Activated naive CD4-positive, alpha-beta T cell treated with anti-CD3 and anti-CD28 coated beads, Interleukin-2, amount 10 ng/mL, durations not matched to agents 5 hours and 36 hours (primary cell): ENCODE results near the gene MAP2K5. TPM values are rescaled to one million over a fixed set of nuclear protein-coding genes. Genes with fewer than 3 reads are reported as not detected.

Source experiments
- total RNA-seq, 2 experiments: library from RNA; stranded (reverse); gene quantifications; one replicate each; pipeline ENCODE4 v1.2.3, GENCODE V29; 2021

MAP2K5 gene
- 10 to 100 TPM; 19.0 to 20.8 TPM for total RNA-seq

GRCh38 chr15:67542420-67543347, at the start of gene MAP2K5:
Gene MAP2K5, plus strand, starts transcription at chr15:67542703. Its CDS starts 633 bp downstream, at chr15:67543336.

DNA sequence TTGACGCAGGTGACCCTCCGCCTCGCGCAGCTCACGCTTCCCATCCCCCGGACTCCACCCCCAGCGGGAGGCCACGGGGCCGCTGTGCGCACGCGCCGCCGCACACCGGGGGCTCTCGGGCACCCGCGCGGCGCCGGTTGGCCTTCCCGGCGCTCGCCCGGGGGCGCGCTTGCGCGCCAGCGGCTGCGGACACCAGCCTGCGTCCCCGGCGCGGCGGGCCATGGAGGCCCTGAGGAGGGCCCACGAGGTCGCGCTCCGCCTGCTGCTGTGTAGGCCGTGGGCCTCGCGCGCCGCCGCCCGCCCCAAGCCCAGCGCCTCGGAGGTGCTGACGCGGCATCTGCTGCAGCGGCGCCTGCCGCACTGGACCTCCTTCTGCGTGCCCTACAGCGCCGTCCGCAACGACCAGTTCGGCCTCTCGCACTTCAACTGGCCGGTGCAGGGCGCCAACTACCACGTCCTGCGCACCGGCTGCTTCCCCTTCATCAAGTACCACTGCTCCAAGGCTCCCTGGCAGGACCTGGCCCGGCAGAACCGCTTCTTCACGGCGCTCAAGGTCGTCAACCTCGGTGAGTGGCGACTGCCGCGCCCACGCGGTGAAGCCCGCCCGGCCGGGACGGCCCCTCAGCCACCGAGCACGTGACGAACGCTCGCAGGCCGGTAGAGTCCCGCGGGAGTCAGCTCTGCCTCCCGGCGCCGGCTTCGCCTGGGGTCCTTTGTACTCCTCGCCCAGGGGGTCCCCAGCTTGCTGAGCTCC, 21.3 kb upstream of the MAP2K5 start, which contains the start of gene C15orf61:
Gene C15orf61 (plus strand): TSS at position 103 of the 754 bp plus-strand sequence. CDS start 118 bp downstream, at position 221.

GRCh38 chr15:67824976-67825880, 282.7 kb downstream of the MAP2K5 start, which contains the start of gene SKOR1:
Gene SKOR1, plus strand, starts transcription at chr15:67825509. Its CDS starts 94 bp downstream, at chr15:67825603.

DNA sequence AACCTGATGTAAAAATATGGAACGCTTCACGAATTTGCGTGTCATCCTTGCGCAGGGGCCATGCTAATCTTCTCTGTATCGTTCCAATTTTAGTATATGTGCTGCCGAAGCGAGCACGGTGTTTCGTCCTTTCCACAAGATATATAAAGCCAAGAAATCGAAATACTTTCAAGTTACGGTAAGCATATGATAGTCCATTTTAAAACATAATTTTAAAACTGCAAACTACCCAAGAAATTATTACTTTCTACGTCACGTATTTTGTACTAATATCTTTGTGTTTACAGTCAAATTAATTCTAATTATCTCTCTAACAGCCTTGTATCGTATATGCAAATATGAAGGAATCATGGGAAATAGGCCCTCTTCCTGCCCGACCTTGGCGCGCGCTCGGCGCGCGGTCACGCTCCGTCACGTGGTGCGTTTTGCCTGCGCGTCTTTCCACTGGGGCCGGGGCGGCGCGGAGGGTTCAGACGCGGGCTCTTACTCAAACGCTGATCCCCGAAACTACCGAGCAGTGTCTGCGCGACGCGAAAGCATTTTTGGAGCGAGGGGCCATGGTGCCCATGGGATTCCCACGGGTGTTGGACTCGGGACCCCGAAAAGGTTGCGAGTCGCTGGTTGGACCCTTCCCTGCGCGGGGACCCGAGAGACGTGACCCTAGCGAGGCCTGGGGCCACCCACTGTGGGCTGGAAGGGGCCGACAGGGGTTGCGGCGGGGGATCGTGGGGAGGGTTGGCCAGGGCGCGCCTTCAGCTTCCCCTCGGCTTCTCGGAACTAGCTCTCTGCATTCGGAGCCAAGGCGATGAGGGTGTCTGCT, 297.6 kb downstream of the MAP2K5 start, which contains the start of gene RNU6-1:
Gene RNU6-1 (minus strand): TSS at position 117 of the 820 bp plus-strand sequence.

Other genes with a start within 250 kb of the MAP2K5 start
- 1 to 10 TPM; 4.3 to 5.0 TPM for gene C15orf61, start 21.6 kb upstream of the MAP2K5 start, total RNA-seq